ENCODE data around the gene GNG2. TPM values are rescaled to one million over a fixed set of nuclear protein-coding genes. Genes with fewer than 3 reads are reported as not detected.

The GNG2 gene
- total RNA-seq, 1 donor from 2014 or later = 56.8 TPM

- Histone ChIP-seq H4K20me1 (ENCODE audit: low read depth) (no peaks in the 10 kb centered on the region), H3K4me1 (peaks cover 20% of the 10 kb centered on the region), H3K9ac (no peak overlapping the region), H3K4me3 (no peak overlapping the region), H2AFZ (replicated peaks) (no peak overlapping the region), H3F3A (ENCODE audit: low read depth) (peaks cover 12% of the 10 kb centered on the region), H3K27ac (no peak overlapping the region), H3K36me3 (no peaks in the 10 kb centered on the region), H3K4me2 (no peak overlapping the region), H3K9me3 (ENCODE audit: low read depth) (no peaks in the 10 kb centered on the region), H3K27me3 (no peaks in the 10 kb centered on the region), H3K79me2 (ENCODE audit: low read depth) (no peaks in the 10 kb centered on the region)
- Mint-ChIP-seq H3K9me3 (peaks cover 2% of the 10 kb centered on the region), H3K4me1 (peaks cover 28% of the 10 kb centered on the region), H3K36me3 (no peaks in the 10 kb centered on the region), H3K4me3 (no peak overlapping the region), H3K27me3 (ENCODE audit: insufficient read depth, low read depth) (peaks cover 1% of the 10 kb centered on the region), H3K27ac (no peak overlapping the region)
- TF ChIP-seq EZH2phosphoT487 (IDR thresholded peaks at IDR 0.05) (no peak), EZH2 (IDR thresholded peaks at IDR 0.05) (no peak), CTCF (IDR thresholded peaks at IDR 0.05) (no peak)
- DNase-seq (ENCODE audit: low spot score) = no peak
Measured at GRCh38 chr14:51850651-51851050, 9.8 kb upstream of the GNG2 start.

GRCh38 chr14:51852541-51852940 lies 7.9 kb upstream of the GNG2 start:
- H3K9ac ChIP-seq = no peak overlapping the region
- no peaks in the 10 kb centered on the region for H3K9me3 ChIP-seq (ENCODE audit: low read depth)
- DNase-seq (ENCODE audit: low spot score) = no peak
- no peak overlapping the region for H2AFZ ChIP-seq (replicated peaks)
- H3K4me3 ChIP-seq = no peak overlapping the region
- Mint-ChIP-seq H3K9me3 (peaks cover 2% of the 10 kb centered on the region), H3K4me3 (no peak overlapping the region), H3K27ac (no peak overlapping the region), H3K27me3 (ENCODE audit: insufficient read depth, low read depth) (peaks cover 3% of the 10 kb centered on the region), H3K4me1 (peaks cover 9% of the 10 kb centered on the region), H3K36me3 (no peaks in the 10 kb centered on the region)
- TF ChIP-seq EZH2 (IDR thresholded peaks at IDR 0.05) (no peak), CTCF (IDR thresholded peaks at IDR 0.05) (no peak), EZH2phosphoT487 (IDR thresholded peaks at IDR 0.05) (no peak)
- no peaks in the 10 kb centered on the region for H3K79me2 ChIP-seq (ENCODE audit: low read depth)
- H3K27ac ChIP-seq = no peak overlapping the region
- H3K4me2 ChIP-seq = no peak overlapping the region
- H3K36me3 ChIP-seq = no peaks in the 10 kb centered on the region
- no peaks in the 10 kb centered on the region for H3K27me3 ChIP-seq
- H3F3A ChIP-seq (ENCODE audit: low read depth) = no peaks in the 10 kb centered on the region
- H3K4me1 ChIP-seq = peaks cover 1% of the 10 kb centered on the region
- no peaks in the 10 kb centered on the region for H4K20me1 ChIP-seq (ENCODE audit: low read depth)

- peaks cover 16% of the 10 kb centered on the region for H3K4me1 ChIP-seq
- no peak overlapping the region for H2AFZ ChIP-seq (replicated peaks)
- Mint-ChIP-seq H3K4me1 (peaks cover 19% of the 10 kb centered on the region), H3K9me3 (peaks cover 2% of the 10 kb centered on the region), H3K36me3 (no peaks in the 10 kb centered on the region), H3K4me3 (no peak overlapping the region), H3K27me3 (ENCODE audit: insufficient read depth, low read depth) (peaks cover 3% of the 10 kb centered on the region), H3K27ac (no peak overlapping the region)
- H3K36me3 ChIP-seq = no peaks in the 10 kb centered on the region
- H3K27ac ChIP-seq = no peak overlapping the region
- TF ChIP-seq EZH2phosphoT487 (IDR thresholded peaks at IDR 0.05) = no peak
- no peak for TF ChIP-seq EZH2 (IDR thresholded peaks at IDR 0.05)
- no peak overlapping the region for H3K9ac ChIP-seq
- H3K9me3 ChIP-seq (ENCODE audit: low read depth) = no peaks in the 10 kb centered on the region
- no peaks in the 10 kb centered on the region for H3K27me3 ChIP-seq
- no peaks in the 10 kb centered on the region for H4K20me1 ChIP-seq (ENCODE audit: low read depth)
- H3K79me2 ChIP-seq (ENCODE audit: low read depth) = no peaks in the 10 kb centered on the region
- no peak overlapping the region for H3K4me2 ChIP-seq
- no peak for DNase-seq (ENCODE audit: low spot score)
- no peak overlapping the region for H3K4me3 ChIP-seq
- H3F3A ChIP-seq (ENCODE audit: low read depth) = peaks cover 5% of the 10 kb centered on the region
Measured at GRCh38 chr14:51855234-51855633, 5.2 kb upstream of the GNG2 start.

- Histone ChIP-seq H3K9me3 (ENCODE audit: low read depth) (no peaks in the 10 kb centered on the region), H3K79me2 (ENCODE audit: low read depth) (peaks cover 6% of the 10 kb centered on the region), H3K27me3 (no peaks in the 10 kb centered on the region), H3K4me2 (no peak overlapping the region), H3K27ac (no peak overlapping the region), H3K9ac (no peak overlapping the region), H3K4me3 (no peak overlapping the region), H2AFZ (replicated peaks) (no peak overlapping the region), H3K4me1 (peaks cover 18% of the 10 kb centered on the region), H3F3A (ENCODE audit: low read depth) (peaks cover 19% of the 10 kb centered on the region), H3K36me3 (no peaks in the 10 kb centered on the region), H4K20me1 (ENCODE audit: low read depth) (no peaks in the 10 kb centered on the region)
- Mint-ChIP-seq H3K4me3 (no peak overlapping the region), H3K36me3 (no peaks in the 10 kb centered on the region), H3K27ac (no peak overlapping the region), H3K27me3 (ENCODE audit: insufficient read depth, low read depth) (peaks cover 3% of the 10 kb centered on the region), H3K4me1 (peaks cover 30% of the 10 kb centered on the region), H3K9me3 (peaks cover 2% of the 10 kb centered on the region)
- no peak for DNase-seq (ENCODE audit: low spot score)
- TF ChIP-seq CTCF (IDR thresholded peaks at IDR 0.05) = no peak
- no peak for TF ChIP-seq EZH2 (IDR thresholded peaks at IDR 0.05)
- no peak for TF ChIP-seq EZH2phosphoT487 (IDR thresholded peaks at IDR 0.05)
Measured at GRCh38 chr14:51856792-51857296, 3.6 kb upstream of the GNG2 start.

Measured in neural progenitor cell (in vitro differentiated cells).